ENCODE data around the gene ST3GAL2. TPM values are rescaled to one million over a fixed set of nuclear protein-coding genes. Genes with fewer than 3 reads are reported as not detected.
A peak's percentile ranks its signal among the peaks of the same experiment; 100 is the strongest.

The ST3GAL2 gene
- total and polyA plus RNA-seq, 9 of the 15 experiments (the other 6 are each of a cell fraction or from before 2014, with no cell fraction given): 1.5 to 108 (median 34.3) TPM

DNA sequence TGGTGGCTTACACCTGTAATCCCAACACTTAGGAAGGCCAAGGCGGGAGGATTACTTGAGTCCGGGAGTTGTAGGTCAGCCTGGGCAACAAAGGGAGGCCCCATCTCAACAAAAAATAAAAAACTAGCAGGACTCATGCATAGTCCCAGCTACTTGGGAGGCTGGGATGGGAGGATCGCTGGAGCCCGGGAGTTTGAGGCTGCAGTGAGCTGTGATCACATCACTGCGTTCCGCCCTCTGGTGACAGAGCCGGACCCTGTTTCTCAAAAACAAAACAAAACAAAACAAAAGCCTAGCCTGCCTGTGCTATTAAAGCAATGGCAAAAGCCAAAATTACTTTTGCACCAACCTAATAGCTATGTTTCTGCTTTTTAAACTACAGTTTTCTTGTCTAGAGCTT is 17.0 kb upstream of the ST3GAL2 start (continued):
- TF ChIP-seq MTA3 (IDR thresholded peaks at IDR 0.05; ENCODE audit: borderline replicate concordance) (no peak), SMARCA5 (IDR thresholded peaks at IDR 0.05) (peak; percentile 85), RAD21 (CRISPR knock-in tag; conservative IDR thresholded peaks at IDR 0.05 in 1 of 2, IDR thresholded peaks at IDR 0.05 in 1 of 2) (peak; percentile 68 to 80), PTTG1 (tag; IDR thresholded peaks at IDR 0.05; ENCODE audit: low read depth) (no peak), ZNF143 (CRISPR knock-in tag; IDR thresholded peaks at IDR 0.05) (no peak), CCNT2 (IDR thresholded peaks at IDR 0.05; ENCODE audit: borderline replicate concordance, extremely low read depth, insufficient read length, low read depth, low read length) (no peak), FOXA3 (CRISPR knock-in tag; conservative IDR thresholded peaks at IDR 0.05 in 1 of 2, IDR thresholded peaks at IDR 0.05 in 1 of 2) (no peak), ZNF740 (CRISPR knock-in tag; IDR thresholded peaks at IDR 0.05) (no peak), ZNF740 (tag; IDR thresholded peaks at IDR 0.05) (no peak), GTF2B (IDR thresholded peaks at IDR 0.05; ENCODE audit: extremely low read depth, insufficient read length) (no peak), DACH1 (IDR thresholded peaks at IDR 0.05; ENCODE audit: partially characterized antibody) (no peak), GABPB2 (CRISPR knock-in tag; conservative IDR thresholded peaks at IDR 0.05) (no peak), ZKSCAN3 (CRISPR knock-in tag; IDR thresholded peaks at IDR 0.05) (no peak), HMGN3 (IDR thresholded peaks at IDR 0.05; ENCODE audit: borderline replicate concordance, extremely low read depth, insufficient read length, low read depth, low read length) (no peak), ZNF311 (CRISPR knock-in tag; IDR thresholded peaks at IDR 0.05) (no peak), TARDBP (IDR thresholded peaks at IDR 0.05) (no peak), ZHX1 (conservative IDR thresholded peaks at IDR 0.05; ENCODE audit: low read length) (no peak), WHSC1 (IDR thresholded peaks at IDR 0.05; ENCODE audit: low read length) (no peak), RBM25 (IDR thresholded peaks at IDR 0.05; ENCODE audit: low read depth, low read length, severe bottlenecking) (peak; percentile 63), NRF1 (conservative IDR thresholded peaks at IDR 0.05 in 1 of 2, IDR thresholded peaks at IDR 0.05 in 1 of 2) (no peak), SMC3 (conservative IDR thresholded peaks at IDR 0.05; ENCODE audit: insufficient read depth, low read depth, low read length) (no peak; the same call in 1 of the 2 replicates), CHD4 (IDR thresholded peaks at IDR 0.05; ENCODE audit: insufficient read depth, insufficient replicate concordance, low read depth, low read length, poor library complexity, severe bottlenecking) (no peak), ARID3A (IDR thresholded peaks at IDR 0.05; ENCODE audit: borderline replicate concordance, low read depth, low read length) (no peak)

Measured in K562 (cell line).